GM18909 (cell line): ENCODE results near the gene SLC38A11.

ENCODE experiments used
- ATAC-seq: cut with Tn5 transposase; IDR thresholded peaks from one replicate; pipeline ENCODE4 v1.9.1; 2021; ENCODE audit warnings: mild to moderate bottlenecking; ENCODE audit not compliant: unreplicated experiment, poor library complexity

SLC38A11 gene

DNA sequence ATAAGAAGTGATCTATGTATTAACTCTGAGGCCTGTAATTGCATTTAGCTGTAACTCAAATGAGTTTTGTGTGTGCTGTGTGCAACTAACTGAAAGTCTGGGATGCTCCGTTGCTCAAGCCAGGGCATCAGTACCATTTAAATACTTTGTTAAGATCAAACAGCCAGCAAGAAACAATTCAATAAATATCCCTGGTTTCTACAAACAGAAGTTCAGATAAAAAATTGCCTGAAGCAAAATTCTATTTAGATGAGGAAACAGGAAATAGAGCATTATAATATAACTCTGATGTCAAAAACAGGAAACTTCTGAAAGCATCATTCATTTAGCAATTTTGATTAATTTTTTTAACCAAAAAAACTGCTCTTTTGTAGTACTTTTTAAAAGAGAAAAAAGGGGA lies 18.9 kb upstream of the SLC38A11 start:
- ATAC-seq = no peak

DNA sequence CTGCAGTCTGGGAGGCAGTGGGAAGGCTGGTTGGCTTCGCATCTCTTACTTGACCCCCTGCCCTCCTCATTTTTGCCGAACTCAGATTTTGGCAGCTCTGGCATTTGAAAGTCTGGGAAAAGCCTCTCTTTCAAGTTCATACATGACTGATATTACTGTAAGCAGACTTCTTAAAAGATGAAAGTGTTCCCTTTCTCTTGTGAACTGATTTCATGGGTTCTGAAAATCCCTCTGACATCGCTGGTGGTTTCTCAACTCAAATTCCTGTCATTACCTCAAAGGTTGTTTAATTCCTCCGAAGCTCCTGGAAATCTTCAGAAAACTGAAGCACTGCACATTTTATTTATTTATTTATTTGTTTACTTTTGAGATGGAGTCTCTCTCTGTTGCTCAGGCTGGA lies 16.9 kb upstream of the SLC38A11 start:
- no peak for ATAC-seq

DNA sequence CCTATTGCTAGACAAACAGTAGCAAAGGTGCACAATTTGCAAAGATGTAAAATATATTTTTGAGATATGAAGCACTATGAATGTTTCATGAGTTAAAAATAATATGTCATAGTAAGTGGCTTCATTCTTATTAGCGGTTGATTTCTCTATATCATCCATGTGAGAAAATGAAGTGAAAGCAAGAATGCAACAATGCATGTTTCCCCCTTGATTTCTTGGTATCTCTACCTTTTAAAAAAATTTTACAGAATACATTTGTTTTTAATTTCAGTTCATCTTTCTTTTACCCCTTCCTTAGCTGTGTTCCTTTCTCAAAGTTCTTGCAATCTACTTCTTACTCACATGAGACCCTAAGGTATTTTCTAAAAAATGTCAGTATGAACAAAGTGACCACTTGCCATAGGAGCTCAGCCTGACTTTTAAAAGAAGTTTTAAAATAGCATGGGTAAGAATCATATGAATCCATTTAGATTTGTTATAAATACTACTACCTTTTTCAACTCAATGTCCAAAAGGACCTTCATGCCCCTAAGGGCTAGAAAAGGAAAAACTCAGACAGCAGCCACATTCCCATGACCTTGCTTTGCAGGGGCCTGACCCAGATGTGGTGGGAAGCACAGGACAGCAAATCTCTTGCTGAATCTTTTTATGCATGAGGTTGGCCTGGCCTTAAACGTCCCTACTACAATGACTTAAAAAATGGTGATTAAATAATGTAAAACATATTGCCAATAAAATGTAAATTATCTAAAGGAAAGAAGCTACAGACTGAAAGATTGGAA lies 14.8 kb upstream of the SLC38A11 start:
- ATAC-seq = no peak

DNA sequence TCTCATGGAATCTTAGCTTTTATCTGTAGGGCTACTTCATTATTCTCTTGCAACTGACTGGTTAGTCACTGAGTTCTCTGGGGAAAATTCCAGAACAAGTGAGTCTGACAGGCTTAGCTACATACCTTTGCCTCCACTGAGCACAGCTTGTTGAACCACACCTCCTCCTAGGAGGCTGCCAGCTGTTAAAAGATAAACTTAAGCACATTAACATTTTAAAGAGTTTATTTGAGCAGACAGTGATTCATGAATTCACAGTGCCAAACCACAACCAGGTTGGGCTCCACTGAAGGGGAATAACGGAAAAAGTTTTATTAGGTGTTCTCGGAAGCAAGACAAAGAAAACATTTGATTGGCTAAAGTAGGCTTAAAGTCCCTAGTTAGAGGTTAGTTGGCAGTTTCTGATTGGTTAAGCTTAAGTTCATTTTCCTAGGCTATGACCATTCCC lies 12.5 kb upstream of the SLC38A11 start:
- no peak for ATAC-seq

DNA sequence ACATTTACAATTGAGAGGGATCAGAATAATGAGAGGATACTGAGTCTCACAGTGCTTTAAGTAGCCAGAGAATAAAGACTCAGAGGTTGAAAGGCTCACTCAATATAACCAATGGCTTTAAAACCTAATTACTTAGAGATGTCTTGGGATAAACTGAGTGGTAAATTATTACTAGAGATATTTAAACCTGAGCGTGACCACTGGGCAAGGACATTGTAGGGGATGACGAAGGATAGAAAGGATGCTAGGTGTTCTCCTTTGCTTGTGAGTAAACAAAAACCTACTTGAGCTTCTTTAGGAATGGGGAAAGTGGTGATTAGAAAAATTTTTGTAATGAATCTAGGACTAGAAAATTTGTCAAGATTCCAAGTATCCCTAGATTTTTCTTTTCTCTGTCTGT lies 12.0 kb upstream of the SLC38A11 start:
- no peak for ATAC-seq

DNA sequence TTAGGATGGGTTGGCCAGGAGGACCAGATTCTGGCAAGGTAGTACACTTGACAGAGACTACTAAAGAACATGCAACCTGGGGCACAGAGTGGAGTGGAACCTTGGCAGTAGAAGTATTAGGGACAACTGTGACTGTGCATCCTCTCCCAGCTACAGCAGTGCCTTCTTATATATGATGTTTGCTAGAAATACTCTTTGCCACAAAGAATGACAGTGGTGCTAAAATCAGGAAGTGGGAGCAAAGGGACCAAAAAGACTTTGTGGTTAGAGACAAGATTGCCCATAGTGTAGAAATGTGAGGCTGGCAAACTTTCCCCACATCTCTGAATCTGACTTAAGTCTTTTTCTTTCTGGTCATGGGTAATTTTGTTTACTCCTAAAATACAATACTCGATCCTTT lies 9.4 kb upstream of the SLC38A11 start:
- ATAC-seq = no peak

DNA sequence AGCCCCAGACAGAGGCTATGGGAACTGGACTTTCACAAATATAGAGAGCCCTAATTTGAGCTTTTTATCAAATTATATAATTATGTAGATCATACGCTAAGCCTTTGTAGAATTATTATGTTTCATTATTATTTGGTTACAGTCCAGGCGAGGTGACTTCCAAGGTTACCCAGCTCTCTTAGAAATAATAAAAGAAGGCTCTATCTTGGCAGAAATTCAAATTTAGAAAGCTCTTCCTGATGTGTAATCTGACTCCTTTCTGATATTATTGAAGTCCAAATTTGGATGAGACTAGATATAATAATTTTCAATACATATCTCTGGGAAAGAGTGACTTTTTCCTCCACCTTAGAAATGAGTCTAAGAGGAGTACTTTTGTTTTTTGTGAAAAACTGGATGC lies 4.8 kb upstream of the SLC38A11 start:
- ATAC-seq = no peak

DNA sequence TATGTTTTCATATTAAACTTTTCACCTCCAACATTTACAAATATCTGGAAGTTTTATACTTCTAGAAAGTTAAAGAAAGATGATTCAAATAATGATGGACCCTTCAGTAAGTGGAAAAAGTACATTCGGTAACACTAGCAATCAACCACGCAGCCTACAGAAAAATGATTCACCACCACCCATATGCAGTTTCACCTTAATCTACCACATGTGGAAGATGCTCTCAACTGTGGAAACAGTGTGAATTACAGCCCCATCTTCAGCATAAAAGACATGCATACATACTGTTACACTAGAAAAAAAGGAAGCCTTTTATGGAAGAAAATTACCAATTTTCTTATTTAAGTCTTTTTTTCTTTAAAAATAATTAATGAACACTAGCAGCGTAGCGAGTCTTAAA lies 1.1 kb downstream of the SLC38A11 start:
- ATAC-seq = no peak

DNA sequence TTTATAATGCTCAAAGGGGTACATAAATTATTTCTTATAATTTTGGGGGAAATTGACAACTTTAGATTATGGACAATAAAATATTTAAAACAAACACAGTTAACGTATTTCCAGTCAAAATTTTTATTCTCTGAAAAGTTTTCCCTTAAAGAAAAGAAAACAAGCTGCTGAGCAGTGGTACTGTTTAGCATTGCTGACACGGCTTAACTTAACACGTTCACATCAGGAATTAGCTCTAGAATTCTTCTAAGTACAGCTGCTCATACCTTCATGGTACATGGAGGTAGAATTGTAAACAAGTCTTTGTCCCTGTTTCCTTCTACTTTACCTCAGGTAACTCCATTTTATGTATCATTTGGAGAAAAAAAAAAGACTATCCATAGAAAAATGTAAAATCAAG lies 2.0 kb downstream of the SLC38A11 start:
- ATAC-seq = no peak

DNA sequence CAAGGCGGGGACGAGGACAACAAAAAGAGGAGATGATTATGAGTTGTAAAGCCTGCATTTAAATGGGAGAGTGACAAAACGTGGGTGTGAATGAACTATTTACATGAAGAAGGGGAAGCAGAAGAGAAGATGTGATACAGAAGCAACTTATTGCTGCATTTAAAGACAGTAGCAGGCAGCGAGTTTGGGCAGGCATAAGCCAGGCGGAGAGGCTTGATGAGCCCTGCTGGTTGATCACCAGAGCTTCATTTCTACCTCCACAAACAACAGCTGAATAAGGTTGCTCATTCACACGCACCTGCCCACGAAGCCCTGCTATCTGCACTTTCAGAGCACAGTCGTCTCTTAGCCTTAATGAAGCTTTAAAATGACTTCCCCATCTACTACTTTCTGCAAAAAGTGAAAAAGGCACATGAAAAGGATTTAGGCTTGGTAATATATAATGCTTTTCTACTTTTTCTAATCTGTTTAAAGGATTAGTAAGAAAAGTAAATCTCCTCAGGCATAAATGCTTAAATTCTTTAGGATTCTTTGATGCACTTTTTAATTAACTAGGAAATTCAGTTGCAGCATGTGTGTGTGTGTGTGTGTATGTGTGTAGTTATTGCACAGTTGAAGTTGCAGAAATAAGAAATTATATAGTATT lies 3.1 kb downstream of the SLC38A11 start:
- ATAC-seq = no peak

DNA sequence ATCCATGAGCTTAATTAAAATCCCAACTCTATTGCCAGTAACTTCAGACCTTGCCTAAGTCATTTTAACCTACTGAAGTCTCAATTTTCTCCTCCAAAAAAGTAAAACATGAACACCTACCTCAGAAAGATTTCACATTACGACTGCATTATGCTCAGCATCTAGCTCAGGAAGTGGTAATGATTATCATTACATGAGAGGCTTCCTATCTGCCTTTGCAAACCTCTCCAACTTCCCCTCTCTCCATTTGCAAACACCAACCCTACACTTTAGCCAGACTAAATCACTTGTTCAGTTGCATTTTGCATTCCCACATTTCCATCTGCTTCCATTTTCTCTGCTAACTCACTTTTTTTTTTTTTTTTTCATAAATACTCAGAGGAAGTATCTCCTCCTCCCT lies 6.8 kb downstream of the SLC38A11 start:
- ATAC-seq = no peak

DNA sequence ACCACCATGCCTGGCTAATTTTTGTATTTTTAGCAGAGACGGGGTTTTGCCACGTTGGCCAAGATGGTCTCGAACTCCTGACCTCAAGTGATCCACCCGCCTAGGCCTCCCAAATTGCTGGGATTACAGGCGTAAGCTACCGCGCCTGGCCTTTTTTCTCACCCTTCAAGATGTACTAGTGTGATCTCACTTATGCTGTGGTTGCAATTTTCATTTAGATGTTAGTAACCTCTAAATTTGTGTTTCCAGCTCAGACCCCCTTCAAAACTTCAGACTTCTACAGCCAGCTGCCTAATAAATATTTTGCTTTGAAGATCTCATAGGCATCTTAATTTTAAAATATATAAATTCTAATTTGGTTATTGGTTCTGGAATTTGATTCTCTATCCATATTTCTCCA lies 8.0 kb downstream of the SLC38A11 start:
- no peak for ATAC-seq

DNA sequence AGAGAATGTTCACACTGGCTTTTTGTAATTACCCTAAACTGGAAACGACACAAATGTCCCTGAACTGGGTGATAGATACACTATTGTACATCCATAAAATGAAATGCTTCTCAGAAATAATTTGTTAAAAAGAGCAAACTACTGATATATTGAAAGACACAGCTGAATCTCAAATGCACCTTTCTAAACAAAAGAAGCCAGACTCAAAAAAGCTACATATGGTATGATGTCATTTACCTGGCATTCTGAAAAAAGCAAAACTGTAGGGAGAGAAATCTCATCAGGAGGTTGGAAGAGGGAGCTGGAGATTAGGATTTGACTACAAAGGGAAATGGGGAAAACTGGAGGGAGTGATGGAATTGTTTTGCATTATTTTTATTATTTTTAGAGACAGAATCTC lies 12.0 kb downstream of the SLC38A11 start:
- no peak for ATAC-seq

DNA sequence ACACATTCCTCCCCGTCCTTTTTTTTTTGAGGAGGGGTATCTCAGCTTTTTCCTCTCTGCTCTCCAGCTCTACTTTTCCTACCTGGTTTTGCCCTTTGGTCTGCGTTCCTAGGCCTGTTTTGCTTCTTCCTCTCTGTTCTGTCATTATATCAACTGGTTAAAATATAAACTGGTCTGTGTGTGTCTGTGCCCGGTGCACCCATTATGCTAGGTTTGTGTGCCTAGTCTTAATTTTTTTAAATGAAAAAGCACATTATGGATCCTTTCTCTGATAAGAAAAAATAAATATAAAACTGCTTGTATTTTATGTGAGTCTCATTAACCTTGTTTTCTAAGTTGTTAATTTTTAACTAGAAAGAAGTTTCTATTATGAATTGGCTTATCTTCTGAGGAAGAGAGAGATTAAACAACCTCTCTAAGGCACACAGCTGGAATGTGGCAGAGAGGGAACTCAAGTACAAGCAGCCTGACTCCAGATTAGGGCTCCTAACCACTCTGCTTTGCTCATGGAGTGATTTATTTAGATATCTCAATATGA lies 17.4 kb downstream of the SLC38A11 start:
- ATAC-seq = no peak

DNA sequence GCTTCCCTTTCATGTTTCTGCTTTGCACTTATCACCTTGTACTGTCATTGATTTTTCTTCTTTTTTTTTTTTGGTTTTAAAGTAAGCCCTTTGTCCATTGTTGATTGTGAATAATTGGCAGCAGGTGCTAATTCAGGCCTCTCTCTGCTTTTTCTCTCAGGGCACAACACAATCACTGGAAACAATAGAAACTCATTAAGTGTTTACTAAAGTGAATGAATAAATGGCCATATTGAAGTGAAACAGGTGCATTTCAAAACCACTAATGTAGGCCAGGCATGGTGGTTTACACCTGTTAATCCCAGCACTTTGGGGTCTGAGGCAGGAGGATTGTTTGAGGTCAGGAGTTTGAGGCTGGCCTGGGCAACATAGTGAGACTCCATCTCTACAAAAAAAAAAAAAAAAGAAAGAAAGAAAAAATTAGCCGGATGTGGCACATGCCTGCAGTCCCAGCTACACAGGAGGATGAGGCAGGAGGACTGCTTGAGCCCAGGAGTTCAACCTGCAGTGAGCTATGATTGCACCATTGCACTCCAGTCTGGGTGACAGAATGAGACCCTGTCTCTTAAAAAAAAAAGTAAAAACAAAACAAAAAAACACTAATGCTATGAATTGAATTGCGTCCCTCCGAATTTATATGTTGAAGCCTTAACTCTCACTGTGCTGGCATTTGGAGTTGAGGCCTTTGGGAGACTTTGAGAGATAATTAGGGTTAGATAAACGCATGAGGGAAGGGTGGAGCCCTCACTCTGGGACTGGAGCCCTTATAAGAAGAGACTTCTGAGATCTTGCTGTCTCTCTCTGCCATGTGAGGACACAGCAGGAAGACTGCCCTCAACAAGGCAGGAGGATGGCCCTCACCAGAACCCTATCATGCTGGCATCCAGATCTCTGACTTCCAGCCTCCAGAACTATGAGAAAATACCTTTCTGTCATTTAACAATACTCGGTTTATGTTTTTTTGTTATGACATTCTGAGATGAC lies 19.9 kb downstream of the SLC38A11 start:
- ATAC-seq = no peak

DNA sequence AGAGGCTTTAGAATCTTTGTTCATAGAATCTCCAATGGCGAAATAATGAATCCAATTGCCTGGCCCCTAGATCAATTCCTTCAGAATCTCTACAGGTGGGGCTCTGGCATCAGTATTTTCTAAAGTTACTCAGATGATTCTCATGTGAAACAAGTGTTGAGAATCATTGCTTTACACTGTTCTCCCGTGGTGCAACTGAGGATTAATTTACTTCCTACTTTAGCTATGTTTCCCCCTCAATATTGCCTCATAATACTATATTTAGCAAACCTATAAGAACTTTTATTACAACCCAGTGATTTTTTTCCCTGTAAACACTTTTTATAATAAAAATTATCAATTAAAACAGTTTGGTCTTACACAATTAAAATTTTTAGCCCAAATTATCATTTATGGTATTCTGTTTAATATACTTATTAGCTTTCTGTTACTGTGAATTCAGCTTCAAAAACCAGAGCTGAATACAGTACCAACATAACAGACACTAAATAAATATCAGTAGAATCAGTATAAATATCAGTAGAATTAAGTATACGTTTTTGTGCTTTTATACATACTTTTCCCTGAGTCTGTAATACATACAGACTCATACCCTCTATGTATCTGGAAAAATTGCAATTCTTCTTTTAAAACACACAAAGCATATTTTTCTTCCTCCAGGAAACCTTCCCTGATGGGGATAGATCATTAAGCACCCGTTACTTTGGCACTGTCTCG lies 20.8 kb downstream of the SLC38A11 start:
- ATAC-seq = no peak

DNA sequence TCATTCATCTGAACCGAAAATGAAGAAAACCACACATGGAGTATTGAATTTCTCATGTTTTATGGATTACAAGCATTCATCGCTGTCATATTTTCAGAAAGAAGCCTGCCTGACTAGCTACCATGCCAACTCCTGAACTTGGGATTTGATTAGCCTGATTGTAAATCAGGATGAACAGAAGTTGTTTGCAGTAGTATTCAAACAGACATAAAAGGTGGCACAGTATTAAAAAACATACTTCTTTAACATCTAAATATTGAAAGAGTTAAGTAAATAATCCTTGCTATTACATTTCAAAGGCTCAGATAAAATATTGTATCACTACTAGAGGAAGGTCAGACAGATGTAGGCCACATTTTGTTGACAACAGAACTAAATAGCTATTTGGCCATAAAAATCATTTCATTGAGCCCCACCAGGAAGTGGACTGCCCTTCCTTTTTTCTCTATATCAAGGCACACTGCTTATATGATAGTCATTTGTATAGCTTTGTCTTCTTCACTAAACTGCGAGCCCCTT lies 21.6 kb downstream of the SLC38A11 start:
- no peak for ATAC-seq

DNA sequence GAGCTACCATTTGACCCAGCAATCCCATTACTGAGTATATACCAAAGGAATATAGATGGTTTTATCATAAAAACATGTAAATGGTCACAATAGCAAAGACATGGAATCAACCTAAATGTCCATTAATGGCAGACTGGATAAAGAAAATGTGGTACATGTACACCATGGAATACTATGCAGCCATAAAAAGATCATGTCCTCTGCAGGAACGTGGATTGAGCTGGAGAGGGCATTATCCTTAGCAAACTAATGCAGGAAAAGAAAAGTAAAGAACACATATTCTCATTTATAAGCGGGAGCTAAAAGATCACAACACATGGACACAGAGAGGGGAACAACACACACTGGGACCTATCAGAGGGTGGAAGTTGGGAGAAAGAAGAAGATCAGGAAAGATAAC lies 22.9 kb downstream of the SLC38A11 start:
- ATAC-seq = no peak

DNA sequence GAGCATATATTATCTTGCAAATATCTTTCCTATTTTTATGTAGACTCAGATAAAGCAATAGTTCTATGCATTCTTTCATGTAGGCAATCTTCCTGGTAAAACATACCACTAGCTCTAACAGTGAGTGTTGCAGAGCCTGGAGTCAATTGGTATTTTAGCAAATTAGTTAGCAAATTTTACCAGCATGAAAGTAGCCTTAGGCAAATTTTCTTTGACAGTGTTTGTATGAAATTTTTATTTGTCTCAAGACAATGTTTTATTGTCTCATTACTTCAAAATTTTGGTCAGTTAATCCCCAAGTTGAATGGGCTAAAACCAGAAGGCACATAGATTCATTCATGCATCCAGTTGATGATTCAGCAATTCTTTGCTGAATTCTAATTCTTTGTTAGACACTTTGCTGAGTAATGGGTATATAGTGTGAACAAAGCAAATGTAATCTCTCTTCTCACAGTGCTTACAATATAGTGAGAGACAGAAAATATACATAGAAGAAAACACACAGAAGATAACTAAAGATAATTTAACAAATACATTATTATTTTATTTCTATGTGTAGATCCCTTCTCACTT lies 27.1 kb downstream of the SLC38A11 start:
- ATAC-seq = no peak
